GM12801 (cell line): Measurements from ENCODE around the gene TBC1D22A.

Experiments used
- TF ChIP-seq, protein P1 (sequence below): IDR thresholded peaks from one replicate; pipeline ENCODE4 v1.5.1; 2011; ENCODE audit warnings: control low read depth; ENCODE audit not compliant: insufficient read length; ENCODE audit errors: extremely low read depth

TBC1D22A gene

GRCh38 chr22:46738647-46739093, 23.8 kb upstream of the TBC1D22A start:
- TF ChIP-seq, protein P1, sequence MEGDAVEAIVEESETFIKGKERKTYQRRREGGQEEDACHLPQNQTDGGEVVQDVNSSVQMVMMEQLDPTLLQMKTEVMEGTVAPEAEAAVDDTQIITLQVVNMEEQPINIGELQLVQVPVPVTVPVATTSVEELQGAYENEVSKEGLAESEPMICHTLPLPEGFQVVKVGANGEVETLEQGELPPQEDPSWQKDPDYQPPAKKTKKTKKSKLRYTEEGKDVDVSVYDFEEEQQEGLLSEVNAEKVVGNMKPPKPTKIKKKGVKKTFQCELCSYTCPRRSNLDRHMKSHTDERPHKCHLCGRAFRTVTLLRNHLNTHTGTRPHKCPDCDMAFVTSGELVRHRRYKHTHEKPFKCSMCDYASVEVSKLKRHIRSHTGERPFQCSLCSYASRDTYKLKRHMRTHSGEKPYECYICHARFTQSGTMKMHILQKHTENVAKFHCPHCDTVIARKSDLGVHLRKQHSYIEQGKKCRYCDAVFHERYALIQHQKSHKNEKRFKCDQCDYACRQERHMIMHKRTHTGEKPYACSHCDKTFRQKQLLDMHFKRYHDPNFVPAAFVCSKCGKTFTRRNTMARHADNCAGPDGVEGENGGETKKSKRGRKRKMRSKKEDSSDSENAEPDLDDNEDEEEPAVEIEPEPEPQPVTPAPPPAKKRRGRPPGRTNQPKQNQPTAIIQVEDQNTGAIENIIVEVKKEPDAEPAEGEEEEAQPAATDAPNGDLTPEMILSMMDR = no peak

DNA sequence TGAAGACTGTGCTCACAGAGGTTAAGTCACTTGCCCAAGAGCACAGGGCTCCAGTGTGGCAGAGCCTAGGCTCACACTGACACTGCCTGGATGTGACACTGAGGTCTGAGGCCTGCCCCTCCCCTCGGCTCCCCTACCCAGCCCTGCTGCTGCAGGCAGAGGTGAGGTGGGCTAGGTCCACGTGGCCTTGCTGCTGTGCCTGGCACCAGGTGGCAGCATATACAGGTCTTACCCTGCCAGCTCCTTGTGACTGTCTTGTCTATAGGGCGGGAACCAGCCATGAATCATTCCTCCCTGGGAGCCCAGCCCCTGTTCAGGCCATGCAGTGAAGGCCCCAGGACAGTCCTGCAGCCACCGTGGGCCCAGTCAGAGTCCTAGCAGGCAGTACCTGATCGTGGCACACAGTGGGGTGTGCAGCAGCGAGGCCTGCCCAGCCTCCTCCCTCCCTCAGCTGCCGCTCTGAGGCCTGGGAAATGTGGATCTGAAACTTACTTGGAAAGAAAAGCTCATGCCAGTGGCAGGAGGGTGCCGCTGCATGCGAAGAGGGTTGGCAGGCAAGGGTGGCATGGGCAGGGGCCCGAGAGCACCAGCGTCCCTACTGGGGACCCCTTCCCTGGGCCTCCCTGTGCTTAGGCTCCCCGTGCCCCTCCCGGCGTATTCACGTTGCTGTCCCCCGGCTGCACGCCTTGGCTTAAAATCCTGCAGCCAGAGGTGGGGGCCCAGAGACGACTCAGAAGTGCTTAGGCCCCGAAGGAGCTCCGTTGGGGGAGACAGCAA, 23.2 kb upstream of the TBC1D22A start:
- TF ChIP-seq, protein P1 = no peak

DNA sequence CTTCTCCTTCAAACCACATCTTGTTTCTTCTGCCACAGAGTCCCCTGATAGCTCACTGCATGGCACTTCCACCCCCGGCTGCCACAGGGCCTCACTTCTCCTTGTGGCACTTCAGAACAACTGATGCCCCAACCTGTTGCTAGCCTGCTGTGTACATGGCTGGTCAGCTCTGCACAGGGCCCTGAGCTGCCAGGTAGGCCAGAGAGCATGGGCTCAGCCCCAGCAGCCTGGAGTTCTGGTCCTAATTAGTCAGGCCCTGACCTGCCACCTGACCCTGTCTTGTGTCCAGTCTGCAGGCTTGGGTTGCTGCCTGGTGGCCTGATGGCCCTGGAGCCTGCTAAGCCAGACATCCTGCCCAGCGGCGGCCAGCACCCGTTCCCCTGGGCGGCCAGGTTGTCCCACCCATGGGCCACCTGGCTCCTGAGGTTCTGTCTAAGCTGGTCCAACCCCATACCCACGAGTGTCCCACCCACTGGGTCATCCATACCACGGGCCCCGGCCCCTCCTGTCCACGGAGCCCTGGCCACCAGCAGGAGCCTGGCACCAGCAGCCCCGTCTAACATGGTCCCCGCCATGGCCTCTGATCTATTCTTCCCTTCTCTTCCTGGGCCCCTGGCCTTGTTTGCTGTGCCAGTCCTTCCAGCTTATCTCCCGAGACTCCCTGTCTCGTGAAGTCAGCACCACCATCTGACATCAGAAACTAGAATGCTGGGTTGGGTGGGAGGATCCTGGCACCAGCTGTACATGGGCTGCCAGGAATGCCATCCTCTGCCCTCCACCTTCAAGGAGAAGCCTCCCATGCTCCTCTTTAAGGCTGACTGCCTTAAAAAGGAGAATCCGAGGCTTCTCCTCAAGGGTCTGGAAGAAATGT, 21.3 kb upstream of the TBC1D22A start:
- TF ChIP-seq, protein P1 = no peak

DNA sequence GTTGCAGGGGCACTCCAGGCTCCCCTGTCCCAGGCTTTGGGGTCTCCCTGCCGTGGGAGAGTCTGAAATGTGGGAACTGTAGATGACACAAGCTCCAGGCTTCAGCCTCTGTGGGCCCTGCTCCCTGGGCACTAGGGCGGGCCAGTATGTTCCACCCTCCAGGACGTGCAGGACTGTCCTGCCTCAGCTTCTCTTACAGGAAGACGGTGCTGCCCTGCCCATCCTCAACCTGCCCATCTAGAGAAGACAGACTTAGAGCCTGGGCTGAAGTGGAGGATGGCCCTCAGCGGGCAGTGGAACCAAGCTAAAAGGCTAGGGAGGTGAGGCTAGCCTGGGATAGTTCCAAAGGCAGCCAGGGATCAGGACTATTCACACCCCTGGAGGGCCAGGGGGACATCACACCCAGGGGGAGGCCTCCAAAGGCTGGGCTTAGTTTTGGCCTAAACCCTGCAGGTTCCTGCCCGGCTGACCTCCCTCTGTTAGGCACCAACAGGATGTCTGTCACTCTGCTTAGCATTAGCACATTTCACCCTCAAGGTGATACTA, 20.4 kb upstream of the TBC1D22A start:
- TF ChIP-seq, protein P1 = no peak

DNA sequence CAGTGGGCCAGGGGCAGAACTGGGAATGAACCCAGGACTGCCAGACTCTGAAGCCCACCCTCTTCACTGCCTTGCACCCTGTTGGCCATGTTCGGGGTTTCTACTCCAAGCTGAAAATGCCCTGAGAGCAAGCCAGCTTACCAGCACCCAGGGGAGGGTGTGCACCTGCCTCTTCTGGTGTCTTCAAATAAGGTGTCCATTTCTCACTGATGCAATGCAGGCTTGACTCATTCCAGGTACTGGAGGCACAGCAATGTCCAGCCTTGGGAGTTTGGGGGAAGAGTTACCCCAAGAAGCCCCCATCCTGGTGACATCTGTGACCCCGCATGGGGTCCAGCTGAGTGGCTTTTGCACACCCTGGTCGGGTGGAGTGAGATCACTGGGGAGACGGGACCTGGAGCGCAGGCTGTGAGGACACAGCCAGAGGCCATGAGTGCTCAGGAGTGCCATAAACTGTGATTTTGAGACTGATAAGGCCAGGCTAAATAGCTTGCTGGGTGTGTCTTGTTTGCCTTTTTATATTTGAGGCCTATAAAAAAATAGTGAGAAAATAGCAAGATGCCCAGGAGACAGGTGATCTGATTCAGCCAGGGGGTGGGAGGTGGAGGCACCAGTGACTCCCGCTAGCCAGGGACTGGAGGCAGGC, 19.8 kb upstream of the TBC1D22A start:
- TF ChIP-seq, protein P1 = no peak

GRCh38 chr22:46744581-46744980, 17.9 kb upstream of the TBC1D22A start:
- TF ChIP-seq, protein P1 = no peak

DNA sequence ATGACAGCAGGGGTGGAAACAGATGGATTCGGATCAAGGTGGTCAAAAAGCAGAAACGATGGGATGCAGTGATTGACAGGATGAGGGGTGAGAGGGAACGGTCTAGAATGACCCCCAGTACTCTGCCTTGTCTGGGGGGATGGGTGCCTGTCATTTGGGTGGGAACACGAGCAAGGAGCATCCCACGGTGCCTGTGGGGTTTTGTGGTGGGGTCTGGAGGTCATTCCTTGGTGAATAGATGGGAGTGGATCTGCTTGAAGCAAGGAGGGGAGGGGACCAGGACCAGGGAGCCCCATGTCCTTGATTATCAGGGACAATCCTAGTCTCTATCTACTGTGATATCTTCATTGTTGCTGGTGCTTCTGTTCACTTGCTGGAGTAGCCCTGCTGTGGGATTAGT, 16.3 kb upstream of the TBC1D22A start:
- TF ChIP-seq, protein P1 = no peak
